ENCODE data around the gene CLDND1.

The CLDND1 gene

GRCh38 chr3:98501270-98501669, 21.4 kb downstream of the CLDND1 start:
- Histone ChIP-seq H3K9ac (ENCODE audit: low read length) (no peak overlapping the region), H3K27me3 (ENCODE audit: control insufficient read depth, insufficient read depth, low read length) (no peaks in the 10 kb centered on the region), H3K36me3 (ENCODE audit: control insufficient read depth, insufficient read depth, low read length) (no peaks in the 10 kb centered on the region), H3K4me3 (ENCODE audit: low read length) (no peak overlapping the region), H3K4me1 (ENCODE audit: control insufficient read depth, insufficient read depth, low read length) (no peaks in the 10 kb centered on the region), H3K9me3 (ENCODE audit: control insufficient read depth, low read length) (no peaks in the 10 kb centered on the region)

GRCh38 chr3:98500019-98500418, 22.7 kb downstream of the CLDND1 start:
- Histone ChIP-seq H3K9ac (ENCODE audit: low read length) (no peak overlapping the region), H3K4me1 (ENCODE audit: control insufficient read depth, insufficient read depth, low read length) (no peaks in the 10 kb centered on the region), H3K27me3 (ENCODE audit: control insufficient read depth, insufficient read depth, low read length) (no peaks in the 10 kb centered on the region), H3K9me3 (ENCODE audit: control insufficient read depth, low read length) (no peaks in the 10 kb centered on the region), H3K36me3 (ENCODE audit: control insufficient read depth, insufficient read depth, low read length) (no peaks in the 10 kb centered on the region), H3K4me3 (ENCODE audit: low read length) (no peak overlapping the region)

- Histone ChIP-seq H3K4me3 (ENCODE audit: low read length) (no peak within 1 kb of the TSS), H3K9ac (ENCODE audit: low read length) (no peak within 1 kb of the TSS), H3K4me1 (ENCODE audit: control insufficient read depth, insufficient read depth, low read length) (no peaks in the 10 kb centered on the region), H3K36me3 (ENCODE audit: control insufficient read depth, insufficient read depth, low read length) (no peaks in the 10 kb centered on the region), H3K9me3 (ENCODE audit: control insufficient read depth, low read length) (no peaks in the 10 kb centered on the region), H3K27me3 (ENCODE audit: control insufficient read depth, insufficient read depth, low read length) (no peaks in the 10 kb centered on the region)
Measured at GRCh38 chr3:98497381-98497780, 25.3 kb downstream of the CLDND1 start, which contains the start of gene OR5K2. Gene OR5K2 (plus strand): TSS chr3:98497681. CDS start chr3:98497681, 0 bp downstream.

GRCh38 chr3:98483626-98484025, 39.1 kb downstream of the CLDND1 start:
- no peaks in the 10 kb centered on the region for H3K27me3 ChIP-seq (ENCODE audit: control insufficient read depth, insufficient read depth, low read length)
- no peak overlapping the region for H3K4me3 ChIP-seq (ENCODE audit: low read length)
- H3K9ac ChIP-seq (ENCODE audit: low read length): no peak overlapping the region
- H3K4me1 ChIP-seq (ENCODE audit: control insufficient read depth, insufficient read depth, low read length): no peaks in the 10 kb centered on the region
- H3K9me3 ChIP-seq (ENCODE audit: control insufficient read depth, low read length): no peaks in the 10 kb centered on the region
- H3K36me3 ChIP-seq (ENCODE audit: control insufficient read depth, insufficient read depth, low read length): no peaks in the 10 kb centered on the region

- Histone ChIP-seq H3K9me3 (ENCODE audit: control insufficient read depth, low read length) (no peaks in the 10 kb centered on the region), H3K4me3 (ENCODE audit: low read length) (no peak overlapping the region), H3K36me3 (ENCODE audit: control insufficient read depth, insufficient read depth, low read length) (no peaks in the 10 kb centered on the region), H3K4me1 (ENCODE audit: control insufficient read depth, insufficient read depth, low read length) (no peaks in the 10 kb centered on the region), H3K9ac (ENCODE audit: low read length) (no peak overlapping the region), H3K27me3 (ENCODE audit: control insufficient read depth, insufficient read depth, low read length) (no peaks in the 10 kb centered on the region)
Measured at GRCh38 chr3:98482717-98483482, 39.8 kb downstream of the CLDND1 start.

All from mucosa of stomach (tissue), 1 donor.